HL-60/S4 treated with retinoic acid at 250 ng/mL for 4 days and 3 days (cell line): Measurements from ENCODE around the gene PLXNB3.

Experiments used
- in situ Hi-C: fragments of 300-500 bp; cut with MboI; formaldehyde crosslinking; loops from 2 replicates; pipeline ENCODE4 v1.7.0; 2022; ENCODE audit warnings: low sequenced_read_pairs

The PLXNB3 gene

DNA sequence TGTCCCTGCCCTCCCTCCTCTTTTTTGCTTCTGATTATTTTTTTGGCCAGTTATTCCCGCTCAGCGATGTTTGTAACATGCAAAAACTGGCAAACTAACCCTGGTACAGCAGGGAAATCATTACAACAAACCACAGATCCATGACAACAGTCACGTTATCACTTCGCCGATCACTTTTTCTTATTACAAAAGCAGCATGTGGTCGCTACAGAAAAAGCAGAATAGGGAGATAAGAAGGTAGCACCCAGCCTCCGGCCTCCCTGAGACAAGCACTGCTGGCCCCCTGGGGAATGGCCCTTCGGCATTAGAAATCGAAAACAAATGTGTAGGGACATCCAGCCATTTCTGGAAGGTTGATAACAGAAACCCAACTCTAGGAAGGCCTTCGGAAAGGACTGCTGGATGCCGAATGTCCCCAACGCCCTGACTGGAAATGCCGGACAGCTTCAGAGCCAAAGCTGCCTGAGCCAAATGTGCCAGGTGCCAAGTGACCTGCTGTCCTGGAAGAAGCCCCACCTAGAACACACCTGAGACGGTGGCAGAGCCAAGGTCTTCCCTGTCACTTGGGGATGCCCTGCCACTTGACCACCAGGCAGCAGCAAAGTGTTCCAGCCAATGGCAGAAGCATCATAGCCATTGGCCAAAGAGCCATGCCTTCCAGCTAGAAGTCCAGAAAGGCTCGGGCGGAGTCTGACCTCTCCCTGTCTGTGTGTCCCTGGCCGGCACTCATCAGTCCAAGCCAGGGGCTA lies 27.2 kb downstream of the PLXNB3 start:
- in situ Hi-C loops: no loop called here

GRCh38 chrX:153792368-153792767 lies 28.3 kb downstream of the PLXNB3 start:
- in situ Hi-C loops: no loop called here

DNA sequence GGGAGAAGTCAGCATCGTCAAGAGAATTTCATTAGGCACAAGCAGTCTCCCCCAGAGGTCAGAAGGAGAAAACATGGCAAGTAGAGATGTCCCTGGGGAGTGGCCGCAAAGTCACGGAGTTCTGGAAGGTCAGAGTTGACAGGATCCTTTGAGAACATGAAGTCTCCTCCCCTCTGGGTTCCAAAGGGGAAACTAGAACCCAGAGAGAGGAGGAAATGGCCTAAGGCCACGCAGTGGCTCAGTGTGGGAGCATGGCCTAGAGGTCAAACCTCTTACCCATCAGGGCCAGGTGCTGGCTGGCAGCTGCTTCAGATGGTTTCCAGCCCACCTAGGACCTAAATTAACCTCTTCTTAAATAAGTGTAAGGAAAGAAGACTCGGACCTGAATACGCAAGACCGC lies 29.2 kb downstream of the PLXNB3 start:
- in situ Hi-C loops: no loop called here

DNA sequence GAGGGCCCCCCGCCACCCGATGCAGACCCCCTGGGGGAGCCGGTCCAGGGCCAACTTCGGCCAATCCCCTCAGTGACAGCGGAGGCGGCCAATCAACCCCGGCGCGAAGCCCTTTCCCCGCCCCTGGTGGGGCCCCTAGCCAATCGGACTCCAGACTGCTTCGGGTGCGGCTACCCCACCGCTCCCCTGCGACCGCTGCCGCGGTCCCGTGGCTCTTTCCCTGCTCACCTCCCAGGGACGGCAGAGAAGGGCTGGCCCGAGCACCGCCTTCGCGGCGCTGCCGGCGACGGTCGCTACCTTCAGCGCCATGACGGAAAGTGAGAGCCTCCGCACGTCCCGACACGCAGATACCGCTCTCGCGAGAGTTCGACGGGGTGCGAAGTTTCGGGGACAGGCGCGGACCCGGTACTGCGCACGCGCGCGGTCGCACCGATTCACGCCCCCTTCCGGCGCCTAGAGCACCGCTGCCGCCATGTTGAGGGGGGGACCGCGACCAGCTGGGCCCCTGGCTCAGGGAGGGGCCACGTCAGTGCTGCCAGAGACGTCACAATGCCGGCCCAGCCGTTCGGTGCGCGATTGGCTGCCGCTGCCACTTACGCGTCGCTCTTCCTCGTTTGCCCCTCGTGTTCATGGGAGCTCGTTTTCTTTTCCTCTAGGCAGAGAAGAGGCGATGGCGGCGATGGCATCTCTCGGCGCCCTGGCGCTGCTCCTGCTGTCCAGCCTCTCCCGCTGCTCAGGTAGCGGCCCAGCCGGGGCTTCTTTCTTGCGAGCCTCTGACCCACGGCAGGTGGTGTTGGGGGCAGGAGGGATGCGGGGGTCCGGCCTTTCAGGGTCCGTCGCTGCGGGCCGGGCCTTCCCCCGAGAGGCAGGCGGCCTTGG lies 30.2 kb downstream of the PLXNB3 start, which contains the start of the genes IDH3G and SSR4:
Gene IDH3G, minus strand, starts transcription at position 358 of the 879 bp plus-strand sequence. Its CDS starts 49 bp downstream, at position 309.
Gene SSR4, plus strand, starts transcription at position 651 of the 879 bp plus-strand sequence. Its CDS starts 20 bp downstream, at position 671.
- in situ Hi-C loops: no loop called here

DNA sequence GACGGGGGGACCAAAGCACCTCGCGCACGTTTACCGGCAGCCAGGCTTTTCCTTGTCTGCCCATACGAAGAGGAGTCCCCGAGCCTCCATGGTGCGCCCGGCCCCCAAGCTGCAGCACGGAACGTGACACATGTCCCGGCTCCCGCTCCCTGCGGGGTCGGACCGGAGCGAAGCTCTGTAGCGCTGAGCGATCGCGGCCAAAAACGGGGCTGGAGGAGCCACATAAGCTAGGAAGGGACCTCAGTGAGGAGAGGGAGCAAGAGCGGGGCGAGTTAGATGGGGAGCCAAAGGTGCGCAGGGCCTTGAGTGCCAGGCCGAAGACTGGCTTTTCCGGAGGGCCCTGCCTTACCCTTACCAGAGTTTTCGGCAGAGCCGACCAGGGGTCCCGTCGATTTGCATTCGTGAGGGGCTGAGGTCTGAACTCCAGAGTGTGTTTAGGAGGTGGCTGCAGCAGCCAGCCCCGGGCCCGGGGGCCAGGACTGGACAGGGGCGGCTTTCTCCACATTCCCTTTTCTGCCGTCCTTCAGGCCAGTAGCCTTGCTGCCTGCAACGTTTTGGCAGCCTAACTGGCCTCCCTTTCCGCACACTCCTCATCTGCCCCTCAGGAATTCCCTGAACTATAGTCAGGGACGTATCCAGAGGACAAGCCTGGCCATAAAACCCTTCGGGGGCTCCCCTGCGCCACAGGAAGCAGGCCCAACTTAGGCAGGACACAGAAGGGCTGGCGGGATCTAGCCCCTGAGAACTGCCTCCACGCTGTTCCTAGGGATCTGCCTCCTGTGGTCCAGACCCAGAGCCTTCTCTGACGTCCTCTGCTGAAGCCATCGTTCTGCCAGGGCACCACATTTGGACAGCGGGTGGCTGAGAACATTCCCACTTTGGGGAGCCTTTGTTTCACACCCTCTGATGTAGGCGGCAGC lies 31.1 kb downstream of the PLXNB3 start:
- in situ Hi-C loops: no loop called here

DNA sequence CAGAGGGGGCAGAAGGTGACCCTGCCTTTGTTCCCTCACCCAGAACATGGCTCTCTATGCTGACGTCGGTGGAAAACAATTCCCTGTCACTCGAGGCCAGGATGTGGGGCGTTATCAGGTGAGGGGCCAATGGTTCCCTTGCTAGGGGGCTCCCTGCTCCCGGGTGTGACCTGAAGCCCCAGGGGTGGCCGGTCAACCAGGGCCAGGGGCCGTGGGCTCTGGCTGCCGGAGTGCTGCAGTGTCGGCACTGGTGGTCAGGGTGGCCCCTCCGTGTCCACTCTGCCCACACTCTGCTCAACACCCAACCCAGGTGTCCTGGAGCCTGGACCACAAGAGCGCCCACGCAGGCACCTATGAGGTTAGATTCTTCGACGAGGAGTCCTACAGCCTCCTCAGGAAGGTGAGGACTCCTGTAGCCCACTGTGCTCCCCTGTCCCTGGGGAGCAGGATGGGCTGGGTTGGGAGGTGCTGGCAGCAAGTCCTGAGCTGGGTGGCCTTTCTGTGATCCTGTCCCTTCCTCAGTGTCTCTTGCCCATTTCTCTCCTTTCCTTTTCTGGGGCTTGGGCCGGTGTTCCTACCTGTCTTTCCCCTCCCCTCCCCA lies 33.5 kb downstream of the PLXNB3 start:
- in situ Hi-C loops: no loop called here

GRCh38 chrX:153799326-153799725 lies 35.3 kb downstream of the PLXNB3 start:
- in situ Hi-C loops: no loop called here

- in situ Hi-C loops: no loop called here
These were observed 36.2 kb downstream of the PLXNB3 start for GRCh38 chrX:153800177-153800722.

- in situ Hi-C loops: no loop called here
These were observed 36.7 kb downstream of the PLXNB3 start for GRCh38 chrX:153800746-153801145.

DNA sequence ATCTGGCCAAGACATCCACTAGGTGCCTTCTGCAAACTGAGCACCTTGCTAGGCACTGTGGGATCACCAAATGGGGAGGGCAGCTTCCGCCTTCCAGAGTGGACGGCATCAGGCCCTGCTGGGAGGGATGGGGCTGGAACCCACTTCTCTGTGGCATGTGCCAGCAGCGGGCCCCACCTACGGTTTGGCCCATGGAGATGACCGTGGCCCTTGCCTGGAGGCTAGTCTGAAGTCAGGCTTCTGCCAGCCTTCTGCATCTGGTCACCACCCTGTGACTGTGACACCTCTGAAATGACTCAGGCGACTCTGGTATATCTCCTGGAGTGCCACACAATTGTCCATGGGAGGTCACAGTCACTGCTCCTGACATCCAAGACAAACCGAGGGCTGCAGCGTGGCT lies 37.6 kb downstream of the PLXNB3 start:
- in situ Hi-C loops: no loop called here

DNA sequence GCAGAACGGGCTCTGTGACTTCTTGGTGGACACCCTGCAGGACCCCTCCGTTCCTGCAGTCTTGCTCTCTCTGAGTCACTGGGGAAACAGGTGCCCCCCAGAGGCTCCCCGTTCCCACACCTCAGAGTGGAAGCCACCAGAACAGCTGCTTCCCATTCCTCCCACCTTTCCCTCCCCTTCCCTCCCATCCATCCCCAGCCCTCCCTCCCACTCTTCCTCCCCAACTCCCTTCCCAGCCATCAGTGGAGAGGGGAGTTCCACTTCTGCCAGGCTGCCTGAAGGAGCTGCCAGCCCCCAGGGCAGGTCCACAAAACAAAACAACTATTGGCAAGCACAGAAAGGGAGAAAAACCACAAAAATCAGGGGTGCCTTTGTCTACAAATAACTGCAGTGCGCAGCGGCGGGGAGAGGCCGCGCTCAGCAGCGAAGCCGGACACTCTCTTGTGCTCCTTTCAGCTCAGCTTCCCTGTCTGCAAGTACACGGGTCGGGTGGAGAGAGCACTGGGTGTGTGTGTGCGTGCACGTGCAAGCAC lies 38.5 kb downstream of the PLXNB3 start:
- in situ Hi-C loops: no loop called here

GRCh38 chrX:153803211-153804099 lies 39.4 kb downstream of the PLXNB3 start:
- in situ Hi-C loops: no loop called here

- in situ Hi-C loops: no loop called here
These were observed 40.1 kb downstream of the PLXNB3 start for GRCh38 chrX:153804100-153804595.

DNA sequence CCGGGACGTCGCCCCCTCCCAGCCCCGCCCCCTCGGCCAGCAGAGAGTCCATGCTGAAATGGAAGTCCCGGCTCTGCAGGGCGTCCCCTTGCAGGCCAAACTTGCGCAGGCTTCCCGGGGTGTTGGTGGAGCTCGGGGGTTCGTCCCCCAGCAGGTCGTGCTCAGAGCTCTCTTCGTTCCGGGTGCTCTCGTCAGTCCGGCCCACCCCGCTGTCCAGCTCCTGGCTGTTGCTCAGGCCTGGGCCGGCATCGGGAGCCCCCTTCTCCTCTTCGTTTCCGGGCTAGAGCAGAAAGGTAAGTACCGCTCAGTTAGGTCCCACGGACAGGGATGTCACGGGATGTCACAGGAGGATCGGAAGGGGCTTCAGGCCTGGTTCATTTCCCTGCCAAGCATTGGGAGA lies 40.6 kb downstream of the PLXNB3 start:
- in situ Hi-C loops: no loop called here

GRCh38 chrX:153805436-153805835 lies 41.4 kb downstream of the PLXNB3 start:
- in situ Hi-C loops: no loop called here

- in situ Hi-C loops: no loop called here
These were observed 43.0 kb downstream of the PLXNB3 start for GRCh38 chrX:153806999-153807575.

DNA sequence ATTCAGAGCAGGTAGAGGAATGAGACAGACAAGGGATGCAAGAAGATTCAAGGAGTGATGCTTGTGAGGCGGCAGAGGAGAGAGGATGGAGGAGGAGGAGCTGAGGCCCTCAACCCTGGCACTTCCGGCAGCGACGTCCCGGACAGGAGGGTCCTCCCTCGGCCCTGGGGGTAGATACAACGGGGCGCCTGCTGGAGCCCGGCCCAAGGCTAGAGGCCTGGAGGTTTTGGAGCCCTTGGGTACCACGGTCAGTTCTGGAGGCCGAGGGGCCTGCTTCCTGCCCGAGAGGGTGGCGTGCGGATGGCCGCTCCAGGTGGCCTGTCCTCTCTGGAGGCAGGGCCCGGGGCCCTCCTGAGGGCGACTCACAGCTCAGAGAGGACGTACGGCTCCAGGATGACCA lies 43.9 kb downstream of the PLXNB3 start:
- in situ Hi-C loops: no loop called here

DNA sequence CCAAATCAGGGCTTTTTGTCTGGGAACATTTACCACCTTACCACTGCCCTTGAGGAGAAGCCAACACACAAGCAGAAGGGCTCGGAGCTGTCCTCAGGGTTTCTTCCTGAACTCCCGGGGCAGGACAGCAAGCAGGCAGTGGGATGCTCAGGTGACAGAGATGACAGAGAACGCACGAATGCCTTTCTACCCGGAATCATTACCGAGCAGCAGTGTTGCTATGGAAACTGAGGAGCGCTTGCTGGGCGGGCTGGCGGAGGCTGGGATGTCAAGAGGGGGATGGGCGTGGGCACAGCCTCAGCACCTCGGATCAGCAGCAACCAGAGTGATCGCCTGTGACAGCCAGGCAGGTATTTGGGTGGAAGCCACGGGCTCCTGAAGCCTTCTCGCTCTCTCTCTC lies 48.2 kb downstream of the PLXNB3 start:
- in situ Hi-C loops: no loop called here
